Caco-2 (cell line): Measurements from ENCODE around the gene VPS13D. TPM values are rescaled to one million over a fixed set of nuclear protein-coding genes. Genes with fewer than 3 reads are reported as not detected.

Experiments
- BruUV-seq: library from RNA; stranded (reverse); fragments of 400-500 nt; replicated peaks from 2 replicates; lab custom pipeline; 2021; lab: Mats Ljungman, UMichigan
- CTCF ChIA-PET: fragments of 300-600 bp; sonication (Branson Sonifier 250); formaldehyde crosslinking; loops from one replicate; lab custom pipeline; 2022; ENCODE audit warnings: antibody characterized with exemption; lab: Charles Lee
- POLR2A ChIA-PET: fragments of 300-600 bp; sonication (Branson Sonifier 250); formaldehyde crosslinking; loops from one replicate; lab custom pipeline; 2022; ENCODE audit warnings: antibody characterized with exemption; lab: Charles Lee
- DNase-seq, 2 experiments: peaks; one replicate each; pipeline versions ENCODE4 v3.0.0 to v3.0.0-alpha.2; 2020 to 2022
- H3K27me3 ChIP-seq: replicated peaks from 2 replicates; pipeline ENCODE4 v1.6.0; 2011; ENCODE audit warnings: low read length; ENCODE audit not compliant: control insufficient read depth, insufficient read depth
- H3K36me3 ChIP-seq: 2 replicates; pipeline ENCODE4 v1.5.1; 2011; ENCODE audit warnings: low read length; ENCODE audit not compliant: control insufficient read depth, insufficient read depth
- H3K4me1 ChIP-seq: fragments of 250-450 bp; sonication (Bioruptor Pico); 2 replicates; pipeline ENCODE4 v1.5.1; 2020; ENCODE audit warnings: mild to moderate bottlenecking
- H3K4me3 ChIP-seq: 2 replicates; pipeline ENCODE4 v1.5.1; 2011; ENCODE audit warnings: low read depth, mild to moderate bottlenecking, control low read depth, low read length
- H3K9me3 ChIP-seq: fragments of 250-450 bp; sonication (Bioruptor Pico); 2 replicates; pipeline ENCODE4 v1.5.1; 2020; ENCODE audit warnings: mild to moderate bottlenecking, moderate library complexity
- H3K27ac Mint-ChIP-seq: one replicate; pipeline ENCODE4 v1.8.0; 2022; ENCODE audit warnings: mixed read lengths; ENCODE audit not compliant: unreplicated experiment
- H3K27me3 Mint-ChIP-seq: one replicate; pipeline ENCODE4 v1.8.0; 2022; ENCODE audit warnings: mixed read lengths; ENCODE audit not compliant: insufficient read depth, unreplicated experiment
- H3K36me3 Mint-ChIP-seq: one replicate; pipeline ENCODE4 v1.8.0; 2022; ENCODE audit warnings: mild to moderate bottlenecking, mixed read lengths; ENCODE audit not compliant: insufficient read depth, unreplicated experiment
- H3K4me1 Mint-ChIP-seq: one replicate; pipeline ENCODE4 v1.8.0; 2022; ENCODE audit warnings: low read depth, mixed read lengths; ENCODE audit not compliant: unreplicated experiment
- H3K4me3 Mint-ChIP-seq: one replicate; pipeline ENCODE4 v1.8.0; 2022; ENCODE audit warnings: mild to moderate bottlenecking, moderate library complexity, mixed read lengths; ENCODE audit not compliant: unreplicated experiment
- H3K9me3 Mint-ChIP-seq: one replicate; pipeline ENCODE4 v1.8.0; 2022; ENCODE audit warnings: mixed read lengths; ENCODE audit not compliant: unreplicated experiment
- intact Hi-C: fragments of 100-400 bp; cut with micrococcal nuclease; formaldehyde crosslinking; loops from one replicate; pipeline ENCODE4 v1.10.0; 2022; ENCODE audit not compliant: unreplicated experiment
- total RNA-seq: library from RNA; stranded (reverse); gene quantifications from 2 replicates; pipeline ENCODE4 v1.2.3, GENCODE V29; 2022
- TF ChIP-seq, protein P1 (sequence below), 2 experiments: fragments of 200-600 bp in 1 of 2; IDR thresholded peaks; 1 replicate in 1 of 2; 2 replicates in 1 of 2; pipeline versions ENCODE4 v1.5.1 to v1.8.0; 2011 to 2022; ENCODE audit warnings: antibody characterized with exemption in 1 of 2, control low read depth in 1 of 2, inconsistent platforms in 1 of 2, low read depth in 1 of 2, low read length in 1 of 2, mild to moderate bottlenecking in 1 of 2, moderate library complexity in 1 of 2; ENCODE audit not compliant: insufficient read depth in 1 of 2, severe bottlenecking in 1 of 2, unreplicated experiment in 1 of 2

The VPS13D gene
- total RNA-seq, 1 experiment from 2014 or later, result 25.6 TPM

DNA sequence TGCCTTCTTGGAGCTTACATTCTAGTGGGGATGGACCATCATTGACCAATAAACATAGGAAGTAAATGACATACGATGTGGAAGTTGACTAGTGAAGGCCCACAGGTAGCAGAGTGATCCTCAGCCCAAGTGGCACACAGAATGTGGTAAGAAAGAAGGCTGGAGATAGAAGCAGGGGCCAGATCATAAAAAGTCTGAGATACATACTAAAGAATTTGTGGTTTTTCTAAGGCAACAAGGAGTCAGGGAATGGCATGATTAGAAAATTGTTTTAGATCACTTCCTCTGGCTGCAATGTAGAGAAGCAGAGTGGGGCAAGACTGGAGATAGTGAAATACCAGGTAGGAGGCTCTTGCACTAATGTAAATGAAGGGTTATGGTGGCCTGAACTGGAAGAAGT lies 154.0 kb downstream of the VPS13D start:
- peaks cover 42% of the 10 kb centered on the region for H3K36me3 Mint-ChIP-seq
- intact Hi-C loops, result no loop called here

DNA sequence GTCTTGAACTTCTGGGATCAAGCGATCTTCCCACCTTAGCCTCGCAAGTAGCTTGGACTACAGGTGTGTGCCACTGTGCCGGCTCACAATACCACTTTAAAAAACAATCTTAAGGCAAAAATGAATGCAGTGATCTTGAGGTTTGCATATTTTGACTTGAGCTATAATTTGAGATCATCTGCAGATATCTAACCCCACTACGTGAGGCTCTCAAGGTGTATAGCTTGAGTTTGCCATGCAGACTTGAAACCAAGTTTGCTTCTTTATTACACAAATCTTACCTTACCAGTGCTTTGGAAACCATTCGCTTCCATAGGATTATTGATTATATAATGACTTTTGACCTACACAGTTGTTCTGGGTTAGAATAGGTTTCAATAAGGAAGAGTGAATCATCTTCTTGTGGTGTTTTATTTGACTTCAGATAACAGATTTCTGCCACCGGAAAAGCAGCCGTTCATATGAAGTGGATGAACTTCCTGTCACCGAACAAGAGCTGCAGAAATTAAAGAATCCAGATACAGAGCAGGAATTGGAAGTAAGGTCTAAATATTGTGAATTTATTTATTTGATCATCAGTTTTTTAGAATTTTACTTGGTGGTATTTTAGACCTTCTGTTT lies 155.1 kb downstream of the VPS13D start:
- Mint-ChIP-seq H3K9me3 (peaks cover 24% of the 10 kb centered on the region), H3K4me3 (no peak overlapping the region), H3K36me3 (peaks cover 37% of the 10 kb centered on the region), H3K27me3 (no peaks in the 10 kb centered on the region), H3K4me1 (peaks cover 19% of the 10 kb centered on the region), H3K27ac (no peak overlapping the region)
- peaks cover 25% of the 10 kb centered on the region for H3K4me1 ChIP-seq
- intact Hi-C loops, result no loop called here
- TF ChIP-seq, protein P1, sequence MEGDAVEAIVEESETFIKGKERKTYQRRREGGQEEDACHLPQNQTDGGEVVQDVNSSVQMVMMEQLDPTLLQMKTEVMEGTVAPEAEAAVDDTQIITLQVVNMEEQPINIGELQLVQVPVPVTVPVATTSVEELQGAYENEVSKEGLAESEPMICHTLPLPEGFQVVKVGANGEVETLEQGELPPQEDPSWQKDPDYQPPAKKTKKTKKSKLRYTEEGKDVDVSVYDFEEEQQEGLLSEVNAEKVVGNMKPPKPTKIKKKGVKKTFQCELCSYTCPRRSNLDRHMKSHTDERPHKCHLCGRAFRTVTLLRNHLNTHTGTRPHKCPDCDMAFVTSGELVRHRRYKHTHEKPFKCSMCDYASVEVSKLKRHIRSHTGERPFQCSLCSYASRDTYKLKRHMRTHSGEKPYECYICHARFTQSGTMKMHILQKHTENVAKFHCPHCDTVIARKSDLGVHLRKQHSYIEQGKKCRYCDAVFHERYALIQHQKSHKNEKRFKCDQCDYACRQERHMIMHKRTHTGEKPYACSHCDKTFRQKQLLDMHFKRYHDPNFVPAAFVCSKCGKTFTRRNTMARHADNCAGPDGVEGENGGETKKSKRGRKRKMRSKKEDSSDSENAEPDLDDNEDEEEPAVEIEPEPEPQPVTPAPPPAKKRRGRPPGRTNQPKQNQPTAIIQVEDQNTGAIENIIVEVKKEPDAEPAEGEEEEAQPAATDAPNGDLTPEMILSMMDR (IDR thresholded peaks at IDR 0.05; ENCODE audit: insufficient read depth in 1 of 2, low read depth in 1 of 2, low read length in 1 of 2, severe bottlenecking in 1 of 2, unreplicated experiment in 1 of 2), result no peak
- peaks cover 14% of the 10 kb centered on the region for H3K36me3 ChIP-seq
- H3K4me3 ChIP-seq, result no peak overlapping the region
- no peaks in the 10 kb centered on the region for H3K27me3 ChIP-seq
- BruUV-seq, result no TSS peak
- H3K9me3 ChIP-seq, result peaks cover 10% of the 10 kb centered on the region; the same call in 1 of the 2 replicates
- no peak for DNase-seq
- POLR2A ChIA-PET, result no interaction called here
- CTCF ChIA-PET, result no interaction called here

More for the DNA sequence above, 154.0 kb downstream of the VPS13D start:
- peaks cover 19% of the 10 kb centered on the region for H3K4me1 Mint-ChIP-seq
- H3K9me3 Mint-ChIP-seq, result peaks cover 24% of the 10 kb centered on the region
- DNase-seq, result no peak
- peak overlapping the region; percentile 34 for H3K27ac Mint-ChIP-seq
- ChIA-PET CTCF (no interaction called here), POLR2A (no interaction called here)
- Histone ChIP-seq H3K36me3 (peaks cover 15% of the 10 kb centered on the region), H3K27me3 (no peaks in the 10 kb centered on the region), H3K4me1 (peaks cover 33% of the 10 kb centered on the region), H3K9me3 (peaks cover 10% of the 10 kb centered on the region; the same call in 1 of the 2 replicates), H3K4me3 (no peak overlapping the region)
- no TSS peak for BruUV-seq
- TF ChIP-seq, protein P1 (IDR thresholded peaks at IDR 0.05; ENCODE audit: insufficient read depth in 1 of 2, low read depth in 1 of 2, low read length in 1 of 2, severe bottlenecking in 1 of 2, unreplicated experiment in 1 of 2), result no peak
- no peak overlapping the region for H3K4me3 Mint-ChIP-seq
- H3K27me3 Mint-ChIP-seq, result no peaks in the 10 kb centered on the region

DNA sequence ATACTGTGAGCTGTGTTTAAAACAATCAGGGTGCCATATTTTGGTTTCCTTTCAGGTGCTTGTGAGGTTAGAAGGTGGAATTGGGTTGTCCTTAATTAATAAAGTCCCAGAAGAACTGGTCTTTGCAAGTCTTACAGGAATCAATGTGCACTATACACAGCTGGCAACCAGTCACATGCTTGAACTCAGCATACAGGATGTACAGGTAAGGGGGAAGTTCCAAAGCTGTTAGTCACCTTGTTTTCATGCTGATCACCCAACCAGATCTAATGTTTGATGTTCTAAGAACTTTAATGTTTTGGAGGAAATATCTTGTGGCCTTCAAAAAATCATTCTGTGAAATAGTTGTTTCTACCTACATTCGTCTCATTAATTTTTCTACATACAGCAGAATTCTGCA lies 156.3 kb downstream of the VPS13D start:
- no peak overlapping the region for H3K27ac Mint-ChIP-seq
- no TSS peak for BruUV-seq
- Histone ChIP-seq H3K4me3 (no peak overlapping the region), H3K27me3 (no peaks in the 10 kb centered on the region), H3K4me1 (peaks cover 14% of the 10 kb centered on the region), H3K36me3 (peaks cover 14% of the 10 kb centered on the region), H3K9me3 (peaks cover 10% of the 10 kb centered on the region; the same call in 1 of the 2 replicates)
- intact Hi-C loops, result no loop called here
- peaks cover 43% of the 10 kb centered on the region for H3K36me3 Mint-ChIP-seq
- no peak for DNase-seq
- peaks cover 24% of the 10 kb centered on the region for H3K9me3 Mint-ChIP-seq
- TF ChIP-seq, protein P1 (IDR thresholded peaks at IDR 0.05; ENCODE audit: insufficient read depth in 1 of 2, low read depth in 1 of 2, low read length in 1 of 2, severe bottlenecking in 1 of 2, unreplicated experiment in 1 of 2), result no peak
- peaks cover 9% of the 10 kb centered on the region for H3K4me1 Mint-ChIP-seq
- no peaks in the 10 kb centered on the region for H3K27me3 Mint-ChIP-seq
- POLR2A ChIA-PET, result no interaction called here
- CTCF ChIA-PET, result no interaction called here
- H3K4me3 Mint-ChIP-seq, result no peak overlapping the region
